ENCODE data around the gene PCNX2.

- TF ChIP-seq, protein P1, sequence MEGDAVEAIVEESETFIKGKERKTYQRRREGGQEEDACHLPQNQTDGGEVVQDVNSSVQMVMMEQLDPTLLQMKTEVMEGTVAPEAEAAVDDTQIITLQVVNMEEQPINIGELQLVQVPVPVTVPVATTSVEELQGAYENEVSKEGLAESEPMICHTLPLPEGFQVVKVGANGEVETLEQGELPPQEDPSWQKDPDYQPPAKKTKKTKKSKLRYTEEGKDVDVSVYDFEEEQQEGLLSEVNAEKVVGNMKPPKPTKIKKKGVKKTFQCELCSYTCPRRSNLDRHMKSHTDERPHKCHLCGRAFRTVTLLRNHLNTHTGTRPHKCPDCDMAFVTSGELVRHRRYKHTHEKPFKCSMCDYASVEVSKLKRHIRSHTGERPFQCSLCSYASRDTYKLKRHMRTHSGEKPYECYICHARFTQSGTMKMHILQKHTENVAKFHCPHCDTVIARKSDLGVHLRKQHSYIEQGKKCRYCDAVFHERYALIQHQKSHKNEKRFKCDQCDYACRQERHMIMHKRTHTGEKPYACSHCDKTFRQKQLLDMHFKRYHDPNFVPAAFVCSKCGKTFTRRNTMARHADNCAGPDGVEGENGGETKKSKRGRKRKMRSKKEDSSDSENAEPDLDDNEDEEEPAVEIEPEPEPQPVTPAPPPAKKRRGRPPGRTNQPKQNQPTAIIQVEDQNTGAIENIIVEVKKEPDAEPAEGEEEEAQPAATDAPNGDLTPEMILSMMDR (conservative IDR thresholded peaks at IDR 0.05; ENCODE audit: low read depth in 2 of 2) = no peak
- TF ChIP-seq EZH2 (IDR thresholded peaks at IDR 0.05; ENCODE audit: low read depth, unreplicated experiment) (no peak), JUNB (IDR thresholded peaks at IDR 0.05; ENCODE audit: unreplicated experiment) (no peak), POLR2AphosphoS5 (IDR thresholded peaks at IDR 0.05; ENCODE audit: low read depth) (no peak), CREB1 (CRISPR knock-in tag; IDR thresholded peaks at IDR 0.05; ENCODE audit: low read depth) (no peak), EZH2phosphoT487 (IDR thresholded peaks at IDR 0.05; ENCODE audit: unreplicated experiment) (no peak), ZNF331 (CRISPR knock-in tag; IDR thresholded peaks at IDR 0.05; ENCODE audit: low read depth) (no peak), NANOG (IDR thresholded peaks at IDR 0.05; ENCODE audit: borderline replicate concordance) (no peak), STAT1 (IDR thresholded peaks at IDR 0.05; ENCODE audit: unreplicated experiment) (no peak), ZNF114 (CRISPR knock-in tag; IDR thresholded peaks at IDR 0.05) (no peak)
- TF ChIP-seq, protein P2, sequence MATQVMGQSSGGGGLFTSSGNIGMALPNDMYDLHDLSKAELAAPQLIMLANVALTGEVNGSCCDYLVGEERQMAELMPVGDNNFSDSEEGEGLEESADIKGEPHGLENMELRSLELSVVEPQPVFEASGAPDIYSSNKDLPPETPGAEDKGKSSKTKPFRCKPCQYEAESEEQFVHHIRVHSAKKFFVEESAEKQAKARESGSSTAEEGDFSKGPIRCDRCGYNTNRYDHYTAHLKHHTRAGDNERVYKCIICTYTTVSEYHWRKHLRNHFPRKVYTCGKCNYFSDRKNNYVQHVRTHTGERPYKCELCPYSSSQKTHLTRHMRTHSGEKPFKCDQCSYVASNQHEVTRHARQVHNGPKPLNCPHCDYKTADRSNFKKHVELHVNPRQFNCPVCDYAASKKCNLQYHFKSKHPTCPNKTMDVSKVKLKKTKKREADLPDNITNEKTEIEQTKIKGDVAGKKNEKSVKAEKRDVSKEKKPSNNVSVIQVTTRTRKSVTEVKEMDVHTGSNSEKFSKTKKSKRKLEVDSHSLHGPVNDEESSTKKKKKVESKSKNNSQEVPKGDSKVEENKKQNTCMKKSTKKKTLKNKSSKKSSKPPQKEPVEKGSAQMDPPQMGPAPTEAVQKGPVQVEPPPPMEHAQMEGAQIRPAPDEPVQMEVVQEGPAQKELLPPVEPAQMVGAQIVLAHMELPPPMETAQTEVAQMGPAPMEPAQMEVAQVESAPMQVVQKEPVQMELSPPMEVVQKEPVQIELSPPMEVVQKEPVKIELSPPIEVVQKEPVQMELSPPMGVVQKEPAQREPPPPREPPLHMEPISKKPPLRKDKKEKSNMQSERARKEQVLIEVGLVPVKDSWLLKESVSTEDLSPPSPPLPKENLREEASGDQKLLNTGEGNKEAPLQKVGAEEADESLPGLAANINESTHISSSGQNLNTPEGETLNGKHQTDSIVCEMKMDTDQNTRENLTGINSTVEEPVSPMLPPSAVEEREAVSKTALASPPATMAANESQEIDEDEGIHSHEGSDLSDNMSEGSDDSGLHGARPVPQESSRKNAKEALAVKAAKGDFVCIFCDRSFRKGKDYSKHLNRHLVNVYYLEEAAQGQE (IDR thresholded peaks at IDR 0.05; ENCODE audit: unreplicated experiment) = no peak
- TF ChIP-seq, protein P3, sequence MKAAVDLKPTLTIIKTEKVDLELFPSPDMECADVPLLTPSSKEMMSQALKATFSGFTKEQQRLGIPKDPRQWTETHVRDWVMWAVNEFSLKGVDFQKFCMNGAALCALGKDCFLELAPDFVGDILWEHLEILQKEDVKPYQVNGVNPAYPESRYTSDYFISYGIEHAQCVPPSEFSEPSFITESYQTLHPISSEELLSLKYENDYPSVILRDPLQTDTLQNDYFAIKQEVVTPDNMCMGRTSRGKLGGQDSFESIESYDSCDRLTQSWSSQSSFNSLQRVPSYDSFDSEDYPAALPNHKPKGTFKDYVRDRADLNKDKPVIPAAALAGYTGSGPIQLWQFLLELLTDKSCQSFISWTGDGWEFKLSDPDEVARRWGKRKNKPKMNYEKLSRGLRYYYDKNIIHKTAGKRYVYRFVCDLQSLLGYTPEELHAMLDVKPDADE (IDR thresholded peaks at IDR 0.05) = no peak
- TF ChIP-seq, protein P4, sequence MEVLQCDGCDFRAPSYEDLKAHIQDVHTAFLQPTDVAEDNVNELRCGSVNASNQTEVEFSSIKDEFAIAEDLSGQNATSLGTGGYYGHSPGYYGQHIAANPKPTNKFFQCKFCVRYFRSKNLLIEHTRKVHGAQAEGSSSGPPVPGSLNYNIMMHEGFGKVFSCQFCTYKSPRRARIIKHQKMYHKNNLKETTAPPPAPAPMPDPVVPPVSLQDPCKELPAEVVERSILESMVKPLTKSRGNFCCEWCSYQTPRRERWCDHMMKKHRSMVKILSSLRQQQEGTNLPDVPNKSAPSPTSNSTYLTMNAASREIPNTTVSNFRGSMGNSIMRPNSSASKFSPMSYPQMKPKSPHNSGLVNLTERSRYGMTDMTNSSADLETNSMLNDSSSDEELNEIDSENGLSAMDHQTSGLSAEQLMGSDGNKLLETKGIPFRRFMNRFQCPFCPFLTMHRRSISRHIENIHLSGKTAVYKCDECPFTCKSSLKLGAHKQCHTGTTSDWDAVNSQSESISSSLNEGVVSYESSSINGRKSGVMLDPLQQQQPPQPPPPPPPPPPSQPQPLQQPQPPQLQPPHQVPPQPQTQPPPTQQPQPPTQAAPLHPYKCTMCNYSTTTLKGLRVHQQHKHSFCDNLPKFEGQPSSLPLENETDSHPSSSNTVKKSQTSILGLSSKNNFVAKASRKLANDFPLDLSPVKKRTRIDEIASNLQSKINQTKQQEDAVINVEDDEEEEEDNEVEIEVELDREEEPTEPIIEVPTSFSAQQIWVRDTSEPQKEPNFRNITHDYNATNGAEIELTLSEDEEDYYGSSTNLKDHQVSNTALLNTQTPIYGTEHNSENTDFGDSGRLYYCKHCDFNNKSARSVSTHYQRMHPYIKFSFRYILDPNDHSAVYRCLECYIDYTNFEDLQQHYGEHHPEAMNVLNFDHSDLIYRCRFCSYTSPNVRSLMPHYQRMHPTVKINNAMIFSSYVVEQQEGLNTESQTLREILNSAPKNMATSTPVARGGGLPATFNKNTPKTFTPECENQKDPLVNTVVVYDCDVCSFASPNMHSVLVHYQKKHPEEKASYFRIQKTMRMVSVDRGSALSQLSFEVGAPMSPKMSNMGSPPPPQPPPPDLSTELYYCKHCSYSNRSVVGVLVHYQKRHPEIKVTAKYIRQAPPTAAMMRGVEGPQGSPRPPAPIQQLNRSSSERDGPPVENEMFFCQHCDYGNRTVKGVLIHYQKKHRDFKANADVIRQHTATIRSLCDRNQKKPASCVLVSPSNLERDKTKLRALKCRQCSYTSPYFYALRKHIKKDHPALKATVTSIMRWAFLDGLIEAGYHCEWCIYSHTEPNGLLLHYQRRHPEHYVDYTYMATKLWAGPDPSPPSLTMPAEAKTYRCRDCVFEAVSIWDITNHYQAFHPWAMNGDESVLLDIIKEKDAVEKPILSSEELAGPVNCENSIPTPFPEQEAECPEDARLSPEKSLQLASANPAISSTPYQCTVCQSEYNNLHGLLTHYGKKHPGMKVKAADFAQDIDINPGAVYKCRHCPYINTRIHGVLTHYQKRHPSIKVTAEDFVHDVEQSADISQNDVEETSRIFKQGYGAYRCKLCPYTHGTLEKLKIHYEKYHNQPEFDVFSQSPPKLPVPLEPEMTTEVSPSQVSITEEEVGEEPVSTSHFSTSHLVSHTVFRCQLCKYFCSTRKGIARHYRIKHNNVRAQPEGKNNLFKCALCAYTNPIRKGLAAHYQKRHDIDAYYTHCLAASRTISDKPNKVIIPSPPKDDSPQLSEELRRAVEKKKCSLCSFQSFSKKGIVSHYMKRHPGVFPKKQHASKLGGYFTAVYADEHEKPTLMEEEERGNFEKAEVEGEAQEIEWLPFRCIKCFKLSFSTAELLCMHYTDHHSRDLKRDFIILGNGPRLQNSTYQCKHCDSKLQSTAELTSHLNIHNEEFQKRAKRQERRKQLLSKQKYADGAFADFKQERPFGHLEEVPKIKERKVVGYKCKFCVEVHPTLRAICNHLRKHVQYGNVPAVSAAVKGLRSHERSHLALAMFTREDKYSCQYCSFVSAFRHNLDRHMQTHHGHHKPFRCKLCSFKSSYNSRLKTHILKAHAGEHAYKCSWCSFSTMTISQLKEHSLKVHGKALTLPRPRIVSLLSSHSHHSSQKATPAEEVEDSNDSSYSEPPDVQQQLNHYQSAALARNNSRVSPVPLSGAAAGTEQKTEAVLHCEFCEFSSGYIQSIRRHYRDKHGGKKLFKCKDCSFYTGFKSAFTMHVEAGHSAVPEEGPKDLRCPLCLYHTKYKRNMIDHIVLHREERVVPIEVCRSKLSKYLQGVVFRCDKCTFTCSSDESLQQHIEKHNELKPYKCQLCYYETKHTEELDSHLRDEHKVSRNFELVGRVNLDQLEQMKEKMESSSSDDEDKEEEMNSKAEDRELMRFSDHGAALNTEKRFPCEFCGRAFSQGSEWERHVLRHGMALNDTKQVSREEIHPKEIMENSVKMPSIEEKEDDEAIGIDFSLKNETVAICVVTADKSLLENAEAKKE (CRISPR knock-in tag; IDR thresholded peaks at IDR 0.05) = no peak
Measured at GRCh38 chr1:232968391-232968790, 327.1 kb downstream of the PCNX2 start.
